ENCODE data around the gene CKAP4.

CKAP4 gene

DNA sequence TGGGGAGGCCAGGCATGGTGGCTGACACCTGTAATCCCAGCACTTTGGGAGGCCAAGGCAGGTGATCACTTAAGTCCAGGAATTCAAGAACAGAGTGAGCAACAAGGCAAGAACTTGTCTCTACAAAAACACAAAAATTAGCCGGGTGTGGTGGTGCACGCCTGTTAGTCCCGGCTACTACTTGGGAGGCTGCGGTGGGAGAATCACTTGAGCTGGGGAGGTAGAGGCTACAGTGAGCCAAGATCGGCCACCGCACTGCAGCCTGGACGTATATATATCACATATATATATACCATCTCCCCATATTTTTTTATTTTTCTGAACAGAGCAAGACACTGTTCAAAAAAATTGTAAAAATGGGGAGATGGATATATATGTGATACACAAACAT lies 19.5 kb downstream of the CKAP4 start:
- H3K27ac ChIP-seq, result no peak overlapping the region
- H3K4me1 ChIP-seq, result peaks cover 0 to 7% (median 7%) of the 10 kb centered on the region in 4 donors
- no peaks in the 10 kb centered on the region for H3K27me3 ChIP-seq
- DNase-seq, result no peak
- H3K4me3 ChIP-seq, result no peak overlapping the region
- TF ChIP-seq, protein P1, sequence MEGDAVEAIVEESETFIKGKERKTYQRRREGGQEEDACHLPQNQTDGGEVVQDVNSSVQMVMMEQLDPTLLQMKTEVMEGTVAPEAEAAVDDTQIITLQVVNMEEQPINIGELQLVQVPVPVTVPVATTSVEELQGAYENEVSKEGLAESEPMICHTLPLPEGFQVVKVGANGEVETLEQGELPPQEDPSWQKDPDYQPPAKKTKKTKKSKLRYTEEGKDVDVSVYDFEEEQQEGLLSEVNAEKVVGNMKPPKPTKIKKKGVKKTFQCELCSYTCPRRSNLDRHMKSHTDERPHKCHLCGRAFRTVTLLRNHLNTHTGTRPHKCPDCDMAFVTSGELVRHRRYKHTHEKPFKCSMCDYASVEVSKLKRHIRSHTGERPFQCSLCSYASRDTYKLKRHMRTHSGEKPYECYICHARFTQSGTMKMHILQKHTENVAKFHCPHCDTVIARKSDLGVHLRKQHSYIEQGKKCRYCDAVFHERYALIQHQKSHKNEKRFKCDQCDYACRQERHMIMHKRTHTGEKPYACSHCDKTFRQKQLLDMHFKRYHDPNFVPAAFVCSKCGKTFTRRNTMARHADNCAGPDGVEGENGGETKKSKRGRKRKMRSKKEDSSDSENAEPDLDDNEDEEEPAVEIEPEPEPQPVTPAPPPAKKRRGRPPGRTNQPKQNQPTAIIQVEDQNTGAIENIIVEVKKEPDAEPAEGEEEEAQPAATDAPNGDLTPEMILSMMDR (IDR thresholded peaks at IDR 0.05), result no peak
- no peaks in the 10 kb centered on the region for H3K36me3 ChIP-seq
- no peaks in the 10 kb centered on the region for H3K9me3 ChIP-seq
- intact Hi-C loops (cut with DNase I; ENCODE audit: low total_unique reads), result loop anchor here (5.0 kb wide), 1 partner anchor 54 kb away; no protein-coding TSS in a partner anchor

DNA sequence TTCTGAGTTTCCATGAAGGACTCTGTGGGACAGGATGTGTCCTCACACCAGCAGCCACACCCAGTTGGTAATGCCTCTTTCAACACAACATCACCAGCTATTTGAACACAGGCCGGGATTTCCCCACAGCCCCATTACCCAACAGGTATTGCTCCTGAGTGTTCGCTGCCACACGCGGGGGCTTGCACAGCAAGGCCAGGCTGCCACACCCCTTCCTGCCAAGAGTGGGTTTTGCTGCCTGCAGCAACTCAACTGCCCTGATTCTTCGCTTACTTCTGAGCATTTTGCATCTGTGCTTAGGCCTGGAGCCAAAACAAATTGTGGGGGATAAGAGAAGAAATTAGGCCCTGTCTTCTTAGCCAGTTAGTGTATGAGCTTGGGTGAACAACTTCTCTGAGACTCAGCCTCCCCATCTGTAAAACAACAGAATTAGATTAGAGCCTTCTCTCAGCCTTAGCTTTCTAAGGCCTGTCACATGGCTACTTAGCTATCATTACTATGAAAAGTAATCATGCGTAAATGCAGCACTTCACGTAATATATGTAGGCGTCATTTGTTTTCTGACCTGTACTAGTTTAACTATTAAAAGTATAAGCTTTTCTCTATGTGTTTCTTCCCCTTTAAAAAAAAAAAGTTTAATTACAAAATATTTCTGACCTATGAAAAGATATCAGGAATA lies 20.0 kb downstream of the CKAP4 start:
- no peaks in the 10 kb centered on the region for H3K36me3 ChIP-seq
- no peak for DNase-seq
- H3K27ac ChIP-seq, result no peak overlapping the region
- no peaks in the 10 kb centered on the region for H3K9me3 ChIP-seq
- TF ChIP-seq, protein P1 (IDR thresholded peaks at IDR 0.05), result no peak
- H3K4me1 ChIP-seq, result peaks cover 0 to 7% (median 7%) of the 10 kb centered on the region in 4 donors
- H3K4me3 ChIP-seq, result no peak overlapping the region
- no peaks in the 10 kb centered on the region for H3K27me3 ChIP-seq
- intact Hi-C loops (cut with DNase I; ENCODE audit: low total_unique reads), result loop anchor here (5.0 kb wide), 1 partner anchor 55 kb away; no protein-coding TSS in a partner anchor

DNA sequence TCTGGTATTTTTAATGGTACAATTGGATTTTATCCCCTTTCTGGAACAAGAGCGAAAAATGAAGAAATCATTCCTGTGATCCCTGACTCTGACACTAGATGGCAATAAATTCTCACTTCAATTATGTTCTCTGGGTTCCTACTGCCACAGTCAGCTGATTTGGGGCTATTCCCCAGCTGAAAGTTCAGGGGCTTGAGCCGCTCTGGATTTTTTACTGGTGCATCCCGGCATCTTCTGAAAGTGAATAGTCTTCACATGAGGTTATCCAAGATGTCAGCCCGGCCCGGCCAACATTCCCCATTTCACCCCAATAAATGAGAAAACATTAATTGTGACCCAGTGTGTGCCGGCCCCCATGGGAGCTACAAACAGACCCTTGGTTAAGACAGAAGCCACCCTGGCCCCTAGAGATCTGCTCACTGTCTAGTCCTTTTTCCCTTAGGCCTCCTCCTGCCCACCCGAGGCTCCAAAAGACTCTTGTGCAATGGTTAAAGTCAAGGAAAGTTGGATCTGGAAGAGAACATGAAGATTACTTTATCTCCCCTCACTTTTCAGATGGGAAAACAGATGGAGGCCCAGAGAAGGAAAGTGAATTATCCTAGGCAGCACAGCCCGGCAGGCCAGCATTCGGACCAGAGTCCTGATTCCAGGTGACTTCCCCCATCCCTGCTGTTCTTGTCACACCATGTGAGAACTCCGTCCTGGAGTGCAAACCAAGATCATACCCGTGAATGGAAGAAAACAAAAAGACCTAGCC lies 20.8 kb downstream of the CKAP4 start:
- Histone ChIP-seq H3K27ac (no peak overlapping the region), H3K4me3 (no peak overlapping the region), H3K36me3 (no peaks in the 10 kb centered on the region), H3K27me3 (no peaks in the 10 kb centered on the region), H3K4me1 (peaks cover 0 to 7% (median 7%) of the 10 kb centered on the region in 4 donors), H3K9me3 (no peaks in the 10 kb centered on the region)
- TF ChIP-seq, protein P1 (IDR thresholded peaks at IDR 0.05), result peak; percentile 73 to 85
- intact Hi-C loops (cut with DNase I; ENCODE audit: low total_unique reads), result loop anchor here (5.0 kb wide), 1 partner anchor 55 kb away; no protein-coding TSS in a partner anchor
- DNase-seq, result no peak

DNA sequence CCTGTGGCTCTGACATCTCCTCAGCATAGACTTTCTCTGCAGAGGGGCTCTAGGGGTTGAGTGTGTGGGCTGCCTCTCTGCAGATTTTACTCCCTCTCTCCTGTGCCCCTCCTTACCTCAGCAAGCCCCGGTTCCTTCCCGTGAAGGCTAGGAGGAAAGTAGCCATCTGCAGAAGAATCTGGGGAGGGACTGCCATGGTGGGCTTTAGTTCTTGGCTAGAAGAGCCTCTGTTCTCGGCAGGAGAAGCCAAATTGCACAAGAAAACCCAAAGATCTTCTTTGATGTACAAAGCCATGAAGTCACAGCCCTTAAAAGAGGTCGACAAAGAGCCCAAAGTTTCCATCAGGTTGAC lies 23.5 kb downstream of the CKAP4 start:
- Histone ChIP-seq H3K4me3 (no peak overlapping the region), H3K9me3 (no peaks in the 10 kb centered on the region), H3K36me3 (no peaks in the 10 kb centered on the region), H3K27me3 (no peaks in the 10 kb centered on the region), H3K27ac (peak overlapping the region in 1 of 2 donors; percentile 10), H3K4me1 (peaks cover 0 to 7% (median 7%) of the 10 kb centered on the region in 4 donors)
- no peak for DNase-seq
- TF ChIP-seq, protein P1 (IDR thresholded peaks at IDR 0.05), result no peak
- intact Hi-C loops (cut with DNase I; ENCODE audit: low total_unique reads), result loop anchor here (5.0 kb wide), 1 partner anchor 802 kb away; no protein-coding TSS in a partner anchor

DNA sequence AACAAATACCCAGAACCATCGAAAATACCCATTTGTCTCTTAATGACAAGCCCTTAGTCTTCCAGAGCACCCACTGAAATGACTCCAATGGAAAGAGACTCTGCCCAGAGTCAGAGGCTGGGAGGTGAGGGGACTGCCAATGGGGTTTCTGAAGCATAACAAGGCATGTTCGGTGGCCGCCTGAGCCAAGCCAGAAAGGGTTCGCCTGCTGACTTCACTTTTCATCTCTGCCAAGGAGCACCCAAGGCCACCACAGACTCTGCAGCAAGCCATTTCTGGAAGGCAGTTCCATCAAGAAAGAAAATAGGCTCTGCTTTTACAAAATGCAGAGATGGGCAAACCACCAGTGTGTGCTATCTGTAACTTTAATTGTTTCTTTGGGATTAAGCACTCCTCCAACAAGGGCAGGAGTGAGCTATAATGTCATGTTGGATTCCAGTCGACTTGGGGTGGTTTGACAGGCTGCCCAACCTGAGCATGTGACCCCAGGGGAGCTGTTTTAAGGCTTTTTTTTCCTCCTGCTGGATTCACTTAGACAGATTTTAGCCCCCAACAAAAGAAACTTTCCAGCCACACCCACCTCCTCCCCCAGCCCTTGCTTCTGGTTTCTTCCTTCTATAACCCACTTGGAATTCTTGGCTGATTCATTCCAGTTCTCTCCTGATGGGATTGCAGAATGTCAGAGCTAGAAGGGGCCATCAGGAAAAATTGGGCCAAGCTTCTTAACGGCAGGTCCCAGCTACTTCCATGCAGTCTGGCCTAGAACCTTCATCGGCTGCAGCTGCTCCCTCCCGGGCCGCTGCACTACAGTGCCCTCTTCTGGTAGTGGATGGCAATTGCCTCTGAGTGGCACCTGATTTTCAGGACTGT lies 24.1 kb downstream of the CKAP4 start:
- intact Hi-C loops (cut with DNase I; ENCODE audit: low total_unique reads), result loop anchor here (5.0 kb wide), 1 partner anchor 801 kb away; no protein-coding TSS in a partner anchor
- TF ChIP-seq, protein P1 (IDR thresholded peaks at IDR 0.05), result peak; percentile 94 to 96
- no peaks in the 10 kb centered on the region for H3K36me3 ChIP-seq
- H3K9me3 ChIP-seq, result peaks cover 0 to 4% (median 3%) of the 10 kb centered on the region in 3 donors
- DNase-seq, result peak; percentile 55 to 82
- H3K4me3 ChIP-seq, result no peak overlapping the region
- H3K27me3 ChIP-seq, result no peaks in the 10 kb centered on the region
- peak overlapping the region; percentile 10 to 25 for H3K27ac ChIP-seq
- H3K4me1 ChIP-seq, result peaks cover 0 to 7% (median 7%) of the 10 kb centered on the region in 4 donors

Data from tibial artery (tissue), 4 donors.